IMR-90 (cell line): Measurements from ENCODE around the gene CD55.

Experiments used
- POLR2A ChIP-seq: IDR thresholded peaks from 2 replicates; pipeline ENCODE4 v1.6.1; 2012; ENCODE audit warnings: mild to moderate bottlenecking, low read depth, low read length
- RAD21 ChIP-seq: IDR thresholded peaks from 2 replicates; pipeline ENCODE4 v1.6.1; 2012; ENCODE audit warnings: low read length, improper control_type of control experiment
- RFX5 ChIP-seq: IDR thresholded peaks from 2 replicates; pipeline ENCODE4 v1.8.0; 2012; ENCODE audit warnings: low read depth, mild to moderate bottlenecking, low read length, moderate library complexity
- TF ChIP-seq, protein P1 (sequence below): conservative IDR thresholded peaks from 2 replicates; pipeline ENCODE4 v1.5.1; 2012; ENCODE audit warnings: mild to moderate bottlenecking, low read depth, low read length, improper control_type of control experiment
- TF ChIP-seq, protein P2 (sequence below): fragments of 150-350 bp; IDR thresholded peaks from 2 replicates; pipeline ENCODE4 v1.6.1; 2017; ENCODE audit warnings: mild to moderate bottlenecking, antibody characterized with exemption, low read length, low read depth

DNA sequence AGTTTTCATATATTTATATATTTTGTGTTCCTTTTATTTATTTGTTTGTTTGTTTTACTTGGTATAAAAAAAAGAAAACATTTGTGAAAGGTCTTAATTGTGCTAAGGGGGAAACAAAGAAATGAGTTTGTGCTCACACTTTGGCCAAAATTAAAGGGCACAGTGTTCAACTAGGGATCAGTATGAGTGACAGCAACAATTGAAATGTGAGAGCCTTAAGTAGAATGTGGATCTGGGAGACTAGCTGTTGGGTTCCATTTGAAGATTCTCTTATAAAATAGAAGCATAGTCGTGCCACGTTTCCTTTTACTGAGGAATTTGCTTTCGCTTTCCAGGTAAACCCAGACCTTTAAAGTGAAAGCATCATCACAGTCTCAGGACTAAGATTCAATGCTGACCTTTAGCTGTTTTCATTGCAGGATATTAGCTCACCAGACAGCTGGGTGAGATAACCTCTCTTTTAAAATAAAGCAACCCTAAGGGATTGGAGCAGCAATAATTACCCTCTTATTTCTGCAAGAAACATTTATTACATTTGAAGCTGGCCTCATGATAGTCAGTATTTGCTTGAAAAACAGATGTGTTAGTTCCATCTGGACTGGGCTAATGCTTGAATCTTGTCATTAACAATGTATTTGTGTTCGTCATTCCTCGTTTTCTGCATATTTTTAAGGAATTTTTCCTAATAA, 37.1 kb upstream of the CD55 start:
- TF ChIP-seq, protein P1, sequence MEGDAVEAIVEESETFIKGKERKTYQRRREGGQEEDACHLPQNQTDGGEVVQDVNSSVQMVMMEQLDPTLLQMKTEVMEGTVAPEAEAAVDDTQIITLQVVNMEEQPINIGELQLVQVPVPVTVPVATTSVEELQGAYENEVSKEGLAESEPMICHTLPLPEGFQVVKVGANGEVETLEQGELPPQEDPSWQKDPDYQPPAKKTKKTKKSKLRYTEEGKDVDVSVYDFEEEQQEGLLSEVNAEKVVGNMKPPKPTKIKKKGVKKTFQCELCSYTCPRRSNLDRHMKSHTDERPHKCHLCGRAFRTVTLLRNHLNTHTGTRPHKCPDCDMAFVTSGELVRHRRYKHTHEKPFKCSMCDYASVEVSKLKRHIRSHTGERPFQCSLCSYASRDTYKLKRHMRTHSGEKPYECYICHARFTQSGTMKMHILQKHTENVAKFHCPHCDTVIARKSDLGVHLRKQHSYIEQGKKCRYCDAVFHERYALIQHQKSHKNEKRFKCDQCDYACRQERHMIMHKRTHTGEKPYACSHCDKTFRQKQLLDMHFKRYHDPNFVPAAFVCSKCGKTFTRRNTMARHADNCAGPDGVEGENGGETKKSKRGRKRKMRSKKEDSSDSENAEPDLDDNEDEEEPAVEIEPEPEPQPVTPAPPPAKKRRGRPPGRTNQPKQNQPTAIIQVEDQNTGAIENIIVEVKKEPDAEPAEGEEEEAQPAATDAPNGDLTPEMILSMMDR: no peak
- TF ChIP-seq, protein P2, sequence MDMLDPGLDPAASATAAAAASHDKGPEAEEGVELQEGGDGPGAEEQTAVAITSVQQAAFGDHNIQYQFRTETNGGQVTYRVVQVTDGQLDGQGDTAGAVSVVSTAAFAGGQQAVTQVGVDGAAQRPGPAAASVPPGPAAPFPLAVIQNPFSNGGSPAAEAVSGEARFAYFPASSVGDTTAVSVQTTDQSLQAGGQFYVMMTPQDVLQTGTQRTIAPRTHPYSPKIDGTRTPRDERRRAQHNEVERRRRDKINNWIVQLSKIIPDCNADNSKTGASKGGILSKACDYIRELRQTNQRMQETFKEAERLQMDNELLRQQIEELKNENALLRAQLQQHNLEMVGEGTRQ: no peak
- no peak for TF ChIP-seq RAD21
- TF ChIP-seq POLR2A: no peak
- no peak for TF ChIP-seq RFX5
